ENCODE results near the gene NSRP1.
"Not testable (repeated sequence)": the region's sequence is repeated elsewhere in the genome, so short reads cannot be mapped to it uniquely, and the experiment has no call there.

- TF ChIP-seq KDM1A (IDR thresholded peaks at IDR 0.05; ENCODE audit: borderline replicate concordance); POLR2AphosphoS5 (IDR thresholded peaks at IDR 0.05; ENCODE audit: low read length); CTCF (IDR thresholded peaks at IDR 0.05 in 2 of 3, conservative IDR thresholded peaks at IDR 0.05 in 1 of 3; ENCODE audit: control insufficient read depth in 2 of 3, extremely low read depth in 1 of 3, insufficient read depth in 1 of 3, low read depth in 3 of 3, low read length in 3 of 3); NR2C2 (IDR thresholded peaks at IDR 0.05; ENCODE audit: borderline replicate concordance, control insufficient read depth, insufficient read length, low read depth); EP300 (IDR thresholded peaks at IDR 0.05; ENCODE audit: borderline replicate concordance in 1 of 2, control insufficient read depth in 1 of 2, low read depth in 2 of 2, low read length in 2 of 2); RBBP5 (conservative IDR thresholded peaks at IDR 0.05); USF2 (IDR thresholded peaks at IDR 0.05; ENCODE audit: borderline replicate concordance, low read depth, low read length): not testable (repeated sequence)
These were observed 113.4 kb downstream of the NSRP1 start for GRCh38 chr17:30230009-30230408.
